ENCODE results near the gene MAP6D1.

Gene MAP6D1

DNA sequence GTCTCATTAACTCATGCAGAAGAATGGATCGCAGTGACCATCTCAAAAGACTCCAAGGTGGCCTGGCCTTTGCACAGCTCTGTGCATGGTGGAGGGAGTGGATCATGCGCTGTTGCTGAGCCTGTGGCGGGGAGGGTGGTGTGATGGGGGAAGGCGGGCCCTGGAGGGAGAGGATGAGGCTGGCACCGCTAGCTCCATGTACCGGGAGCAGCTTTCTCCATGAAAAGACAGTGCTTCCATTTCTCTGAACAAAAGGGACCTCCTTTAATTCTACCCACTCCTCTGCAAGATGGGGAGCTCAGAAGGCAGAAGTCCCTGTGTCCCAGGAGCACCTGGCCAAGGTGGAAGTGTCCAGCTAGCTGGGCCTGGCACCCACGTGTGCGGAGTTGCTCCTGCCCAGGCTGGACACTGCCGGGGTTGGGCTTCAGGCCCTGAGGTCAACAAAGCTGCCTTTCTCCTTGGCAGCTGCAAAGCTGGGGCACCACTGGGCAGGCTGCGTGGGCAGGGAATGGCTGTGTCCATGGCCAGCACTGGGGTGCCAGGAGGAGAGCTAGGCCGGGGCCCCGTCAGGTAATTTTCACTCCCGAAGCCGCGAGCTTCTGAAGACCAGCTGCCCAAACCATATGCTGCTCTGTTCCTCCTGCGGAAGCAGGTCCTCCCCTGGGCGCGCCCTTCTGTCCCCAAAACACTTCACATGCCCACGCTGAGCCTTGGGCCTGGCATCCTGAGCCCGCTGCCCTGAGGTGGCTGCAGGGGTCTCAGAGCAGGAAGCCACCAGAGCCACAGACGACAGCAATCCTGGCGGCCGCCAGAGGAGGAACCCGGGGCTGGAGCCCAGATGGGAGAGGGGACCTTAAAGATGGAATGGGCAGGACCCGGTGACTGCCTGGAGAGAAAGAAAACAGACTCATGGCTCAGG is 6.4 kb downstream of the MAP6D1 start:
- CTCF ChIA-PET = interaction anchor here (0.6 to 0.7 kb wide), 2 partner anchors 196 to 984 kb away, joined by 3 read pairs; no protein-coding TSS in a partner anchor

DNA sequence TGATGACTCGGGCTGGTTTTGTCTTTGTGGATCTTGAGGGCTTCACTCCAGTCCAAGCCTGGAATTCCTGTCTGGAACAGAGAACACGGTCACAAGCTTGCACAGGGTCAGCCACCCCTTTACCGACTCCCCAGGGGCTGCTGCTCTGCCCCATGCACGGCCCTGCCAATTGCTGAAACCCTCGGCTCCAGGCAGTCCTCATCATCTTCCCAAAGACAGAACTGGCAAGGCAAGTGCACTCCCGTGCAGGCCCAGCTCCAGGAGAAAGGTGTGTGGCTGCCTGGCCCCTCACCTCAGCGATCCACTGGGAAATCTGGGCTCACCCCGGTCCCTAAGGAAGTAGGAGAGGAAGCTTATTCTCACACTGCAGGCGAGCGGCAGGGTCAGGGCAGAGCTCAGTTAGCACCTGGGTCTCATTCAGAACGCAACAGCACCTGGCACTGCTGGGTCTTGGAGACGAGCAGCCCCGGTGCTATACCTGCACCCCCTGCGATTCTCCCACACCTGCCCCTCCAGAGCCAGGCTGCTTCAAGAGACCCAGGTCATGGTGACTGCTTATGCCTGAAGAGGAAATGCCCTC is 7.2 kb downstream of the MAP6D1 start:
- ChIA-PET POLR2A (no interaction called here), CTCF (interaction anchor here (0.6 to 0.7 kb wide), 2 partner anchors 196 to 985 kb away, joined by 3 read pairs; no protein-coding TSS in a partner anchor)
- H3K9me3 ChIP-seq (ENCODE audit: control insufficient read depth, insufficient read depth, low read depth, low read length) = no peaks in the 10 kb centered on the region
- H3K4me1 ChIP-seq (ENCODE audit: control insufficient read depth, insufficient read depth, low read length) = no peaks in the 10 kb centered on the region
- no peak overlapping the region for H3K4me3 ChIP-seq (ENCODE audit: low read depth, low read length)
- TF ChIP-seq ZNF791 (tag by site-specific recombination; IDR thresholded peaks at IDR 0.05) = no peak
- no peak for TF ChIP-seq ZNF202 (tag by site-specific recombination; IDR thresholded peaks at IDR 0.05; ENCODE audit: borderline replicate concordance)
- TF ChIP-seq PRDM4 (tag by site-specific recombination; IDR thresholded peaks at IDR 0.05) = no peak
- TF ChIP-seq, protein P1, sequence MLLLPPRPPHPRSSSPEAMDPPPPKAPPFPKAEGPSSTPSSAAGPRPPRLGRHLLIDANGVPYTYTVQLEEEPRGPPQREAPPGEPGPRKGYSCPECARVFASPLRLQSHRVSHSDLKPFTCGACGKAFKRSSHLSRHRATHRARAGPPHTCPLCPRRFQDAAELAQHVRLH (tag by site-specific recombination; IDR thresholded peaks at IDR 0.05) = no peak
- TF ChIP-seq ZNF2 (tag by site-specific recombination; IDR thresholded peaks at IDR 0.05) = no peak
- no peak for TF ChIP-seq ZNF610 (tag by site-specific recombination; IDR thresholded peaks at IDR 0.05; ENCODE audit: borderline replicate concordance)
- no peak for TF ChIP-seq MEIS1 (CRISPR knock-in tag; IDR thresholded peaks at IDR 0.05; ENCODE audit: borderline replicate concordance)
- no peak for TF ChIP-seq ZNF23 (tag by site-specific recombination; IDR thresholded peaks at IDR 0.05; ENCODE audit: borderline replicate concordance)
- TF ChIP-seq ZNF26 (tag by site-specific recombination; IDR thresholded peaks at IDR 0.05) = no peak
- TF ChIP-seq ZNF311 (tag by site-specific recombination; IDR thresholded peaks at IDR 0.05; ENCODE audit: borderline replicate concordance) = no peak
- TF ChIP-seq FEZF1 (tag by site-specific recombination; IDR thresholded peaks at IDR 0.05) = no peak
- no peak for TF ChIP-seq ZSCAN30 (tag by site-specific recombination; IDR thresholded peaks at IDR 0.05)
- TF ChIP-seq ZNF404 (tag by site-specific recombination; IDR thresholded peaks at IDR 0.05) = no peak
- no peak for TF ChIP-seq ZNF529 (tag by site-specific recombination; IDR thresholded peaks at IDR 0.05; ENCODE audit: insufficient replicate concordance)
- TF ChIP-seq HOXA7 (CRISPR knock-in tag; IDR thresholded peaks at IDR 0.05; ENCODE audit: borderline replicate concordance) = no peak
- no peak for TF ChIP-seq ZNF394 (tag by site-specific recombination; IDR thresholded peaks at IDR 0.05; ENCODE audit: borderline replicate concordance)
- TF ChIP-seq ZNF37A (tag by site-specific recombination; IDR thresholded peaks at IDR 0.05) = no peak
- no peak for TF ChIP-seq ZNF324 (tag by site-specific recombination; IDR thresholded peaks at IDR 0.05)
- H3K27ac ChIP-seq (ENCODE audit: extremely low read depth, low read depth, low read length) = no peak overlapping the region
- H3K36me3 ChIP-seq (ENCODE audit: control insufficient read depth in 2 of 2, insufficient read depth in 1 of 2, low read length in 2 of 2) = peaks cover 0 to 44% of the 10 kb centered on the region in 2 experiments; a peak in 2 of 3 replicates

More for the DNA sequence above, 6.4 kb downstream of the MAP6D1 start:
- Histone ChIP-seq H3K4me3 (ENCODE audit: low read depth, low read length) (no peak overlapping the region), H3K27ac (ENCODE audit: extremely low read depth, low read depth, low read length) (no peak overlapping the region), H3K4me1 (ENCODE audit: control insufficient read depth, insufficient read depth, low read length) (peaks cover 3% of the 10 kb centered on the region; the same call in 1 of the 2 replicates), H3K9me3 (ENCODE audit: control insufficient read depth, insufficient read depth, low read depth, low read length) (no peaks in the 10 kb centered on the region), H3K36me3 (ENCODE audit: control insufficient read depth in 2 of 2, insufficient read depth in 1 of 2, low read length in 2 of 2) (peaks cover 0 to 44% of the 10 kb centered on the region in 2 experiments; a peak in 2 of 3 replicates)
- POLR2A ChIA-PET = no interaction called here
- TF ChIP-seq ZNF692 (tag by site-specific recombination; IDR thresholded peaks at IDR 0.05) (no peak), ZNF10 (tag by site-specific recombination; IDR thresholded peaks at IDR 0.05) (no peak), ZNF791 (tag by site-specific recombination; IDR thresholded peaks at IDR 0.05) (no peak), ZNF138 (tag by site-specific recombination; IDR thresholded peaks at IDR 0.05; ENCODE audit: borderline replicate concordance) (no peak), SP3 (tag by site-specific recombination; IDR thresholded peaks at IDR 0.05) (no peak)

Data from HEK293 (cell line).